ENCODE results near the gene IFNA16.
A peak's percentile ranks its signal among the peaks of the same experiment; 100 is the strongest.
"Not testable (repeated sequence)": the region's sequence is repeated elsewhere in the genome, so short reads cannot be mapped to it uniquely, and the experiment has no call there.

IFNA16 gene

GRCh38 chr9:21202105-21202504 lies 15.0 kb downstream of the IFNA16 start, which contains the start of gene IFNA7:
Gene IFNA7, minus strand, starts transcription at chr9:21202205. Its CDS starts 40 bp downstream, at chr9:21202165.
- DNase-seq (ENCODE audit: low read depth in 2 of 2), result not testable (repeated sequence)

- peak in 1 of 2 donors; percentile 11 for DNase-seq (ENCODE audit: low read depth in 2 of 2)
Observed at GRCh38 chr9:21194867-21195776, 22.0 kb downstream of the IFNA16 start.

- not testable (repeated sequence) for DNase-seq (ENCODE audit: low read depth in 2 of 2)
Observed at GRCh38 chr9:21187487-21187886, 29.6 kb downstream of the IFNA16 start, which contains the start of gene IFNA4. Gene IFNA4, minus strand, starts transcription at chr9:21187587. Its CDS starts 56 bp downstream, at chr9:21187531.

GRCh38 chr9:21182810-21183736 lies 34.0 kb downstream of the IFNA16 start:
- DNase-seq (ENCODE audit: low read depth in 2 of 2), result peak in 1 of 2 donors; percentile 3

GRCh38 chr9:21174671-21175070 lies 42.4 kb downstream of the IFNA16 start:
- DNase-seq (ENCODE audit: low read depth in 2 of 2), result no peak

- no peak for DNase-seq (ENCODE audit: low read depth in 2 of 2)
Observed at GRCh38 chr9:21172156-21172555, 45.0 kb downstream of the IFNA16 start.

- DNase-seq (ENCODE audit: low read depth in 2 of 2), result no peak
Observed at GRCh38 chr9:21171351-21171750, 45.8 kb downstream of the IFNA16 start.

GRCh38 chr9:21166560-21166959 lies 50.6 kb downstream of the IFNA16 start, which contains the start of gene IFNA21:
Gene IFNA21, minus strand, starts transcription at chr9:21166660. Its CDS starts 48 bp downstream, at chr9:21166612.
- DNase-seq (ENCODE audit: low read depth in 2 of 2), result not testable (repeated sequence)
